Measurements from ENCODE around the gene CARD9.
A peak's percentile ranks its signal among the peaks of the same experiment; 100 is the strongest.

CARD9 gene

GRCh38 chr9:136416914-136417313 is 43.4 kb upstream of the CARD9 start:
- no peaks in the 10 kb centered on the region for H3K27me3 Mint-ChIP-seq (ENCODE audit: low read depth)
- H3K4me1 Mint-ChIP-seq, result peaks cover 3% of the 10 kb centered on the region
- no peak for TF ChIP-seq CTCF (IDR thresholded peaks at IDR 0.05; ENCODE audit: unreplicated experiment in 3 of 3)
- no peaks in the 10 kb centered on the region for H3K9me3 Mint-ChIP-seq
- no peak overlapping the region for H3K4me3 Mint-ChIP-seq
- H3K36me3 Mint-ChIP-seq (ENCODE audit: low read depth), result peaks cover 48% of the 10 kb centered on the region
- no peak overlapping the region for H3K27ac Mint-ChIP-seq

GRCh38 chr9:136416427-136416826 is 43.0 kb upstream of the CARD9 start:
- Mint-ChIP-seq H3K4me3 (no peak overlapping the region), H3K36me3 (ENCODE audit: low read depth) (peaks cover 48% of the 10 kb centered on the region), H3K27me3 (ENCODE audit: low read depth) (no peaks in the 10 kb centered on the region), H3K27ac (no peak overlapping the region), H3K4me1 (peaks cover 7% of the 10 kb centered on the region), H3K9me3 (no peaks in the 10 kb centered on the region)
- no peak for TF ChIP-seq CTCF (IDR thresholded peaks at IDR 0.05; ENCODE audit: unreplicated experiment in 3 of 3)

- peaks cover 23% of the 10 kb centered on the region for H3K4me1 Mint-ChIP-seq
- no peak for TF ChIP-seq CTCF (IDR thresholded peaks at IDR 0.05; ENCODE audit: unreplicated experiment in 3 of 3)
- no peaks in the 10 kb centered on the region for H3K9me3 Mint-ChIP-seq
- peak overlapping the region; percentile 15 to 55 (median 15) for H3K4me3 Mint-ChIP-seq
- H3K36me3 Mint-ChIP-seq (ENCODE audit: low read depth), result peaks cover 44% of the 10 kb centered on the region
- no peak overlapping the region for H3K27ac Mint-ChIP-seq
- no peaks in the 10 kb centered on the region for H3K27me3 Mint-ChIP-seq (ENCODE audit: low read depth)
Observed at GRCh38 chr9:136412962-136413361, 39.5 kb upstream of the CARD9 start.

GRCh38 chr9:136411378-136411777 is 37.9 kb upstream of the CARD9 start:
- Mint-ChIP-seq H3K27me3 (ENCODE audit: low read depth) (no peaks in the 10 kb centered on the region), H3K4me3 (peak overlapping the region; percentile 90 to 95 (median 94)), H3K9me3 (no peaks in the 10 kb centered on the region), H3K36me3 (ENCODE audit: low read depth) (peaks cover 40% of the 10 kb centered on the region), H3K27ac (peak overlapping the region; percentile 37 to 77 (median 66)), H3K4me1 (peaks cover 23% of the 10 kb centered on the region)
- TF ChIP-seq CTCF (IDR thresholded peaks at IDR 0.05; ENCODE audit: unreplicated experiment in 3 of 3), result no peak

- no peaks in the 10 kb centered on the region for H3K9me3 Mint-ChIP-seq
- H3K27ac Mint-ChIP-seq, result peak within 1 kb of the TSS; percentile 37 to 77 (median 66)
- H3K36me3 Mint-ChIP-seq (ENCODE audit: low read depth), result peaks cover 38% of the 10 kb centered on the region
- no peaks in the 10 kb centered on the region for H3K27me3 Mint-ChIP-seq (ENCODE audit: low read depth)
- TF ChIP-seq CTCF (IDR thresholded peaks at IDR 0.05; ENCODE audit: unreplicated experiment in 3 of 3), result no peak
- H3K4me1 Mint-ChIP-seq, result peaks cover 23% of the 10 kb centered on the region
- peak within 1 kb of the TSS; percentile 91 to 95 (median 94) for H3K4me3 Mint-ChIP-seq
Observed at GRCh38 chr9:136410500-136411287, 37.2 kb upstream of the CARD9 start, which contains the start of the genes ENTR1 and PMPCA. Gene ENTR1 (minus strand): TSS chr9:136410614. CDS start chr9:136410397, 217 bp downstream. Gene PMPCA (plus strand): TSS chr9:136410658. CDS start chr9:136410669, 11 bp downstream.

Data from nephron (organoid).